HepG2 (cell line): ENCODE data around the gene DGCR6L.

Source experiments
- POLR2A ChIP-seq, 2 experiments: IDR thresholded peaks; 2 replicates each; pipeline ENCODE4 v1.6.1; 2011; ENCODE audit warnings: low read depth in 2 of 2, low read length in 2 of 2, mild to moderate bottlenecking in 1 of 2, moderate library complexity in 1 of 2; ENCODE audit not compliant: insufficient read depth in 1 of 2
- THAP7 ChIP-seq: sonication (generic); formaldehyde crosslinking; IDR thresholded peaks from 2 replicates; pipeline ENCODE4 v1.8.1; 2023; ENCODE audit warnings: mild to moderate bottlenecking, missing genetic modification reagents
- U2AF2 ChIP-seq: fragments of 200-400 bp; formaldehyde crosslinking; IDR thresholded peaks from 2 replicates; pipeline ENCODE4 v1.6.1; 2017; ENCODE audit warnings: low read depth, mild to moderate bottlenecking, low read length
- ZHX1 ChIP-seq: sonication (generic); formaldehyde crosslinking; IDR thresholded peaks from 2 replicates; pipeline ENCODE4 v1.8.1; 2022; ENCODE audit warnings: low read depth, mild to moderate bottlenecking, missing genetic modification reagents
- ZNF274 ChIP-seq: sonication (generic); formaldehyde crosslinking; IDR thresholded peaks from 2 replicates; pipeline ENCODE4 v1.5.1; 2020; ENCODE audit warnings: mild to moderate bottlenecking, missing genetic modification reagents
- ZNF33A ChIP-seq: sonication (generic); formaldehyde crosslinking; IDR thresholded peaks from 2 replicates; pipeline ENCODE4 v1.5.1; 2020; ENCODE audit warnings: missing genetic modification reagents, mild to moderate bottlenecking, moderate library complexity, borderline replicate concordance

GRCh38 chr22:20316217-20316843 is 3.5 kb downstream of the DGCR6L start:
- TF ChIP-seq THAP7 (CRISPR knock-in tag) (no peak), POLR2A (IDR thresholded peaks at IDR 0.05; ENCODE audit: insufficient read depth in 1 of 2, low read depth in 2 of 2, low read length in 2 of 2) (no peak), U2AF2 (no peak), ZNF33A (CRISPR knock-in tag) (no peak), ZNF274 (CRISPR knock-in tag) (no peak), ZHX1 (CRISPR knock-in tag) (no peak)
